ENCODE data around the gene KATNB1. TPM values are rescaled to one million over a fixed set of nuclear protein-coding genes. Genes with fewer than 3 reads are reported as not detected.

Gene KATNB1, protein sequence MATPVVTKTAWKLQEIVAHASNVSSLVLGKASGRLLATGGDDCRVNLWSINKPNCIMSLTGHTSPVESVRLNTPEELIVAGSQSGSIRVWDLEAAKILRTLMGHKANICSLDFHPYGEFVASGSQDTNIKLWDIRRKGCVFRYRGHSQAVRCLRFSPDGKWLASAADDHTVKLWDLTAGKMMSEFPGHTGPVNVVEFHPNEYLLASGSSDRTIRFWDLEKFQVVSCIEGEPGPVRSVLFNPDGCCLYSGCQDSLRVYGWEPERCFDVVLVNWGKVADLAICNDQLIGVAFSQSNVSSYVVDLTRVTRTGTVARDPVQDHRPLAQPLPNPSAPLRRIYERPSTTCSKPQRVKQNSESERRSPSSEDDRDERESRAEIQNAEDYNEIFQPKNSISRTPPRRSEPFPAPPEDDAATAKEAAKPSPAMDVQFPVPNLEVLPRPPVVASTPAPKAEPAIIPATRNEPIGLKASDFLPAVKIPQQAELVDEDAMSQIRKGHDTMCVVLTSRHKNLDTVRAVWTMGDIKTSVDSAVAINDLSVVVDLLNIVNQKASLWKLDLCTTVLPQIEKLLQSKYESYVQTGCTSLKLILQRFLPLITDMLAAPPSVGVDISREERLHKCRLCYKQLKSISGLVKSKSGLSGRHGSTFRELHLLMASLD
- total RNA-seq (46.4 and 52.5 TPM in 2 replicates), polyA plus RNA-seq (42.8 and 49.4 TPM in 2 replicates)

DNA sequence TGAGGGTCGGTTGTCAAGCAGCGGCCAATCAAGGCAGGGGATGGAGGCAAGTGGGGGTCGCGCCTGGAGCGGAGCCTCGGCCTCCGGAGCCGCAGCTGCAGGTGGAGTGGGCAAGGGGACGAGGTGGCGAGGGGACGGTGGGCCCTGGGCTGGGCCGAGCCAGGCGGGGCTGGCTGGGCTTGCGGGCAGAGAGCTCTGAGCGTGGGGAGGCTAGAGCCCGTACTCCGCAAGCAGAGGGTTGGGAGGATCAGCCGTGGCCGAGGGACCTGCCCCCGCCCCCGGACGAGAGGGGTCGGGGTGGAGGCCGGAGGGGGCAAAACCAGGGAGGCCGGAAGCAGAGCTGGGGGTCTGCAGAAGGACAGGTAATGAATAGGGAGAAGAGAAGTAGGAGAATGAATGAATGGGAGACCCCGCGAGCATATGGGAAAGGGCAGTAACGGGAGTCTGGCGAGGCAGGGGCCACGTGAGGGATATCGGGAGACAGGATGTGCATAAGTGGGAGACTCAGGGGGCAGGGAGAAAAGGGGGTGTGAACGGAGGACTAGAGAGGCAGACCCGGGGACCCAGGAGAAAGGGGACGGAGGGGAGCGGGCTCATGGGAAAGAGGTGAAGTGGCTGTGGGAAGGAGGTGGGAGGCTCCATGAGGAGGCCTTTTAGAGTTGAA, at the start of gene KATNB1:
Gene KATNB1, plus strand, starts transcription at position 16 of the 664 bp plus-strand sequence. CDS start 1,474 bp downstream, outside the sequence.
- H3K27me3 ChIP-seq = no peaks in the 10 kb centered on the region
- peak within 1 kb of the TSS; percentile 93 for H3K27ac ChIP-seq
- H3K4me1 ChIP-seq (ENCODE audit: low read depth) = peaks cover 6% of the 10 kb centered on the region
- DNase-seq (ENCODE audit: low read depth in 1 of 2, low spot score in 1 of 2) = peak in 1 of 2 donors; percentile 22
- TF ChIP-seq, protein P1, sequence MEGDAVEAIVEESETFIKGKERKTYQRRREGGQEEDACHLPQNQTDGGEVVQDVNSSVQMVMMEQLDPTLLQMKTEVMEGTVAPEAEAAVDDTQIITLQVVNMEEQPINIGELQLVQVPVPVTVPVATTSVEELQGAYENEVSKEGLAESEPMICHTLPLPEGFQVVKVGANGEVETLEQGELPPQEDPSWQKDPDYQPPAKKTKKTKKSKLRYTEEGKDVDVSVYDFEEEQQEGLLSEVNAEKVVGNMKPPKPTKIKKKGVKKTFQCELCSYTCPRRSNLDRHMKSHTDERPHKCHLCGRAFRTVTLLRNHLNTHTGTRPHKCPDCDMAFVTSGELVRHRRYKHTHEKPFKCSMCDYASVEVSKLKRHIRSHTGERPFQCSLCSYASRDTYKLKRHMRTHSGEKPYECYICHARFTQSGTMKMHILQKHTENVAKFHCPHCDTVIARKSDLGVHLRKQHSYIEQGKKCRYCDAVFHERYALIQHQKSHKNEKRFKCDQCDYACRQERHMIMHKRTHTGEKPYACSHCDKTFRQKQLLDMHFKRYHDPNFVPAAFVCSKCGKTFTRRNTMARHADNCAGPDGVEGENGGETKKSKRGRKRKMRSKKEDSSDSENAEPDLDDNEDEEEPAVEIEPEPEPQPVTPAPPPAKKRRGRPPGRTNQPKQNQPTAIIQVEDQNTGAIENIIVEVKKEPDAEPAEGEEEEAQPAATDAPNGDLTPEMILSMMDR (IDR thresholded peaks at IDR 0.05; ENCODE audit: low read depth, low read length) = no peak
- no peaks in the 10 kb centered on the region for H3K9me3 ChIP-seq (ENCODE audit: low read depth)
- H3K36me3 ChIP-seq = no peaks in the 10 kb centered on the region
- H3K4me3 ChIP-seq = peak within 1 kb of the TSS; percentile 74

DNA sequence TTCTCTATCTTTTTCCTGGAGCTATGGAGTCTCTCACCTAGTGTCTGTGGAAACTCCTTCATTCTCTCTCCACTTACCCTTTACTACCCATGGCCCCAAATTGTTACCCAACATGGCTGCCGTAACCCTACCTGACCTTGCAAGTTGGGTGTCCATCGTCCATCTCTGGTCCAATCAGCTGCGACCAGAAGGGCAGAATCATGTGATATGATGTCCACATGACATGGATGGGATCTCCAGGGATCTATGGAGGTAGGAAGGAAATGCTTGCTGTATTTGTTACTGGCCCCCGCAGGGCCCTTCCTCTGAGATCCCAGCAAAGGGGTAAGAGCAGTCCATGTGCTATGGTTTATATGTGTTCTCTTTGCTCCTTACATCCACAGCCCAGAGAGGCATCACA, 49.0 kb upstream of the KATNB1 start:
- TF ChIP-seq, protein P1 (IDR thresholded peaks at IDR 0.05; ENCODE audit: low read depth, low read length) = no peak

DNA sequence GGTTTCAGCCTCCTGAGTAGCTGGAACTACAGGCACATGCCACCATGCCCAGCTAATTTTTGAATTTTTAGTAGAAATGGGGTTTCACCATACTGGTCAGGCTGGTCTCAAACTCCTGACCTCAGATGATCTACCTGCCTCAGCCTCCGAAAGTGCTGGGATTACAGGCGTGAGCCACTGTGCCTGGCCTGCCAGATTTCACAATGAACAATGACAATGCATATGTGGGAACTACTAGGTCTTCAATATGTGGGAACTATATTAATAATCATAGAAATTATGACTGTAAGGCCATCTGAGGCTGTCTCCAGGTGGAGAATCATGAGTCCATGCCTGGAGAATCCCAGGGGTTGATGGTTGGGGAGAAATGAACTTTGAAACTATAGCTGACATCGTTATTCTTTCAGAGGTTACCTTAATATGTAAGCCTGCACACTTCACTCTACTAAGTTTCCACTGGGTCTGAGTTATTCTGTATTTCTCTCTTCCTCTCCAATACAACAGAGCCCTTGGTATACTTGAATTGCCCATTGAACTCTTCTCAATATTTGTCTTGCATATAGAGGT, 48.1 kb upstream of the KATNB1 start:
- Histone ChIP-seq H3K27me3 (no peaks in the 10 kb centered on the region), H3K4me3 (no peak overlapping the region), H3K36me3 (no peaks in the 10 kb centered on the region), H3K4me1 (ENCODE audit: low read depth) (peaks cover 16% of the 10 kb centered on the region), H3K27ac (no peak overlapping the region), H3K9me3 (ENCODE audit: low read depth) (no peaks in the 10 kb centered on the region)
- DNase-seq (ENCODE audit: low read depth in 1 of 2, low spot score in 1 of 2) = no peak
- TF ChIP-seq, protein P1 (IDR thresholded peaks at IDR 0.05; ENCODE audit: low read depth, low read length) = no peak

More for the DNA sequence above, 49.0 kb upstream of the KATNB1 start:
- no peak for DNase-seq (ENCODE audit: low read depth in 1 of 2, low spot score in 1 of 2)
- H3K4me3 ChIP-seq = no peak overlapping the region
- no peak overlapping the region for H3K27ac ChIP-seq
- peaks cover 16% of the 10 kb centered on the region for H3K4me1 ChIP-seq (ENCODE audit: low read depth)
- no peaks in the 10 kb centered on the region for H3K9me3 ChIP-seq (ENCODE audit: low read depth)
- H3K36me3 ChIP-seq = no peaks in the 10 kb centered on the region
- no peaks in the 10 kb centered on the region for H3K27me3 ChIP-seq

DNA sequence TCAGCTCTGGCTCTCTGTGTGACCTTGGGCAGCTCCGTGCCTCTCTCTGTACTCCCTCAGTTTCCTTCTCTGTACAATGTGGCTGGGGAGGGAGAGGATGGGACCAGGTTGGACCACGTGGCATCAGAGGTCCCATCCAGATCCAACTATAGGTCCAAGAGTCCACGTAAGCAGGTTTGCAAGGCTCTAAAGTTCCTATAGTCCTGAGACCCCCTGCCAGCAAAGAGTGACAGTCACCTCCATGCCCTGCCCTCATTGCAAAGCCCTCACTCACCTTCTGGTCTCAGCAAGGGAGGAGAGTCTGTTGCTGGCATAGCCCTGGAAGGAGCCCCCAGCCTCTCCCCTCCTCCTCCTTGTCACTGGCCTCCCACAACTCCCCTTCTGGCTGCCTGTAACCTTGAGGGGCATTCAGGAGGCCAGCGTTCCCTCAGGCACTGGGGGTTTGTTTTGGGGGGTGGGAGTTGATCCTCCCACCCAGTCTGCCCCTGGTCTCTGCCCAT, 47.0 kb upstream of the KATNB1 start:
- Histone ChIP-seq H3K4me1 (ENCODE audit: low read depth) (peaks cover 16% of the 10 kb centered on the region), H3K4me3 (no peak overlapping the region), H3K27ac (no peak overlapping the region), H3K27me3 (no peaks in the 10 kb centered on the region), H3K36me3 (no peaks in the 10 kb centered on the region), H3K9me3 (ENCODE audit: low read depth) (no peaks in the 10 kb centered on the region)
- no peak for DNase-seq (ENCODE audit: low read depth in 1 of 2, low spot score in 1 of 2)
- TF ChIP-seq, protein P1 (IDR thresholded peaks at IDR 0.05; ENCODE audit: low read depth, low read length) = no peak
